Neural progenitor cell (in vitro differentiated cells): Measurements from ENCODE around the gene PAQR7. TPM values are rescaled to one million over a fixed set of nuclear protein-coding genes. Genes with fewer than 3 reads are reported as not detected.
"Not testable (repeated sequence)": the region's sequence is repeated elsewhere in the genome, so short reads cannot be mapped to it uniquely, and the experiment has no call there.

Source experiments
- DNase-seq: peaks from one replicate; pipeline ENCODE4 v3.0.0-alpha.2; 2016; ENCODE audit warnings: low spot score
- H2AFZ ChIP-seq: fragments of 200-600 bp; sonication (generic); replicated peaks from 2 replicates; pipeline ENCODE4 v1.6.1; 2016; ENCODE audit warnings: antibody characterized with exemption
- H3F3A ChIP-seq: fragments of 200-600 bp; sonication (generic); 2 replicates; pipeline ENCODE4 v1.6.1; 2016; ENCODE audit warnings: antibody characterized with exemption, low read depth
- H3K27ac ChIP-seq: fragments of 200-600 bp; sonication (generic); 2 replicates; pipeline ENCODE4 v1.5.1; 2016; ENCODE audit warnings: mild to moderate bottlenecking
- H3K27me3 ChIP-seq: fragments of 200-600 bp; sonication (generic); 2 replicates; pipeline ENCODE4 v1.6.1; 2016; ENCODE audit warnings: mild to moderate bottlenecking, moderate library complexity
- H3K36me3 ChIP-seq: fragments of 200-600 bp; sonication (generic); 2 replicates; pipeline ENCODE4 v1.5.1; 2016
- H3K4me1 ChIP-seq: fragments of 200-600 bp; sonication (generic); 2 replicates; pipeline ENCODE4 v1.6.1; 2016; ENCODE audit warnings: mixed run types
- H3K4me2 ChIP-seq: fragments of 200-600 bp; sonication (generic); 2 replicates; pipeline ENCODE4 v1.6.1; 2016
- H3K4me3 ChIP-seq: fragments of 200-600 bp; sonication (generic); 2 replicates; pipeline ENCODE4 v1.5.1; 2016
- H3K79me2 ChIP-seq: fragments of 200-600 bp; sonication (generic); 2 replicates; pipeline ENCODE4 v1.6.1; 2016; ENCODE audit warnings: low read depth
- H3K9ac ChIP-seq: fragments of 200-600 bp; sonication (generic); 2 replicates; pipeline ENCODE4 v1.6.1; 2016
- H3K9me3 ChIP-seq: fragments of 200-600 bp; sonication (generic); 2 replicates; pipeline ENCODE4 v1.5.1; 2016; ENCODE audit warnings: low read depth
- H4K20me1 ChIP-seq: fragments of 200-600 bp; sonication (generic); 2 replicates; pipeline ENCODE4 v1.6.1; 2016; ENCODE audit warnings: low read depth
- H3K27ac Mint-ChIP-seq: 3 replicates; pipeline ENCODE4 v1.8.0; 2021; ENCODE audit warnings: mixed read lengths
- H3K27me3 Mint-ChIP-seq: 2 replicates; pipeline ENCODE4 v1.8.0; 2022; ENCODE audit warnings: low read depth, mild to moderate bottlenecking, inconsistent platforms, moderate library complexity, mixed read lengths; ENCODE audit not compliant: insufficient read depth
- H3K36me3 Mint-ChIP-seq: 3 replicates; pipeline ENCODE4 v1.8.0; 2021; ENCODE audit warnings: mixed read lengths
- H3K4me1 Mint-ChIP-seq: 3 replicates; pipeline ENCODE4 v1.8.0; 2021; ENCODE audit warnings: mixed read lengths
- H3K4me3 Mint-ChIP-seq: 3 replicates; pipeline ENCODE4 v1.8.0; 2021; ENCODE audit warnings: mild to moderate bottlenecking, moderate library complexity, mixed read lengths
- H3K9me3 Mint-ChIP-seq: 3 replicates; pipeline ENCODE4 v1.8.0; 2020; ENCODE audit warnings: mixed read lengths
- EZH2 ChIP-seq: fragments of 200-600 bp; sonication (generic); IDR thresholded peaks from 2 replicates; pipeline ENCODE4 v1.6.1; 2017; ENCODE audit warnings: antibody characterized with exemption, mild to moderate bottlenecking, moderate library complexity
- EZH2phosphoT487 ChIP-seq: fragments of 200-600 bp; sonication (generic); IDR thresholded peaks from 2 replicates; pipeline ENCODE4 v1.6.1; 2017; ENCODE audit warnings: antibody characterized with exemption
- total RNA-seq: library from RNA; depleted of rRNA; stranded (reverse); fragments of >200 nt; gene quantifications from 2 replicates; pipeline ENCODE4 v1.2.3, GENCODE V29; 2015; ENCODE audit warnings: low replicate concordance
- TF ChIP-seq, protein P1 (sequence below): fragments of 200-600 bp; sonication (generic); IDR thresholded peaks from 2 replicates; pipeline ENCODE4 v1.5.1; 2017; ENCODE audit warnings: antibody characterized with exemption, mild to moderate bottlenecking

The PAQR7 gene
- total RNA-seq, 1 donor from 2014 or later: 1.1 TPM

DNA sequence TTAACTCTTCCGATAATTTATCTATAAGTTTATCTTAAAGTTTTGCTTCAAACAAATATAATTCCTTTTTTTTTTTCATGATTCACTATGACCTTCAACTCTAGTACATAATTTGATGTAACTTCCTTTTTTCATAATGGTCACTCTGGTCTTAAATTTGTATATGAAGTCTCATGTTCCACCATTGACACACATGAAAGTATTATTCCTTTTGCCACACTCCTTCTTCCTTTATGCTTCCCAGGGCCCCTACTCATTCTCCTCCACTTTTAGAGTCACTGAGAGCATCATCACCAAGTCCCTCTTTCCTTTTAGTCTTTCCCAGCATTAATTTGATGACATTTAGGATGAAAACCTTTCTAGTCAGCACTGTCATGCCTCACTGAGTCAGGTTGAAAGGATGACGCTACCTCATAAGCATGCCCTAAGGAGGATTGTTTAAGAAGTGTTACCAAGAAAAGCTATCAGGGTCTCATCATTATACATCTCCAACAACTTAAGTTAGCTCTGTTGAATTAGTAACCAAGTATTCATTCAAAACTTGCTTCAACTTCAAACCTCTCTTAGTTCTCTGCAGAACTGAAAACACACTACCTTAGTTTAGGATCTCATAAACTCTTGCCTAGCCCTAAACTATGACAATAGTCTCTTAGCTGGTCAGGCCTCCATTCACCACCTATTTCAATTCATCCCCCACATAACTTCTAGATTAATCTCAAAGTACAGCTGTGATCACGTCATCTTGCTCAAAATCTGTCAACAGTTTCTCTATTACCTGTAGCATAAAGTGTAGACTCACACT, 30.8 kb downstream of the PAQR7 start:
- Histone ChIP-seq H3K9ac (no peak overlapping the region), H3K27me3 (no peaks in the 10 kb centered on the region), H3K36me3 (no peaks in the 10 kb centered on the region), H3K79me2 (peaks cover 84% of the 10 kb centered on the region), H2AFZ (no peak overlapping the region), H3K4me2 (no peak overlapping the region), H3F3A (no peaks in the 10 kb centered on the region), H3K4me3 (no peak overlapping the region), H3K9me3 (no peaks in the 10 kb centered on the region), H3K4me1 (no peaks in the 10 kb centered on the region), H3K27ac (no peak overlapping the region), H4K20me1 (no peaks in the 10 kb centered on the region)
- no peak for TF ChIP-seq EZH2phosphoT487
- no peak for TF ChIP-seq EZH2
- Mint-ChIP-seq H3K9me3 (no peaks in the 10 kb centered on the region), H3K4me1 (peaks cover 24% of the 10 kb centered on the region), H3K36me3 (no peaks in the 10 kb centered on the region), H3K27me3 (no peaks in the 10 kb centered on the region), H3K27ac (no peak overlapping the region), H3K4me3 (no peak overlapping the region)
- DNase-seq: no peak

DNA sequence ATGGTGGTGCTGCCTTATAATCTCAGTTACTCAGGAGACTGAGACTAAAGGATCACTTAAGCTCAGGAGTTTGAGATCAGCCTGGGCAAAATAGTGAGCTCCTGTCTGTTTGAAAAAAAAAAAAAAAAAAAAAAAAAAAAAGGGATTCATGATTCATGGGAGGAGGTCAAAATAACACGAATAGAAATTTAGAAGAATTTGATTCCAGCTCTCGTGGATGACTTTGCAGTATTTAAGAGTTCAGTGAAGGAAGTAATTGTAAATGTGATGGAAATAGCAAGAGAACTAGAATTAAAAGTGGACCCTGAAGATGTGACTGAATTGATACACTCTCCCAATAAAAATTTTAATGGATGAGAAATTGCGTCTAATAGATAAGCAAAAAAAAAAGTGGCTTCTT, 32.0 kb downstream of the PAQR7 start:
- H3K9ac ChIP-seq: no peak overlapping the region
- H3K4me1 ChIP-seq: no peaks in the 10 kb centered on the region
- H3K4me2 ChIP-seq: no peak overlapping the region
- no peak overlapping the region for H3K4me3 ChIP-seq
- peaks cover 84% of the 10 kb centered on the region for H3K79me2 ChIP-seq
- no peaks in the 10 kb centered on the region for H3K27me3 Mint-ChIP-seq
- H3K9me3 Mint-ChIP-seq: no peaks in the 10 kb centered on the region
- no peaks in the 10 kb centered on the region for H3F3A ChIP-seq
- no peak for DNase-seq
- no peaks in the 10 kb centered on the region for H3K36me3 ChIP-seq
- TF ChIP-seq EZH2: no peak
- H4K20me1 ChIP-seq: no peaks in the 10 kb centered on the region
- no peak overlapping the region for H2AFZ ChIP-seq
- peaks cover 16% of the 10 kb centered on the region for H3K4me1 Mint-ChIP-seq
- no peak overlapping the region for H3K27ac Mint-ChIP-seq
- H3K36me3 Mint-ChIP-seq: no peaks in the 10 kb centered on the region
- no peak overlapping the region for H3K27ac ChIP-seq
- H3K27me3 ChIP-seq: no peaks in the 10 kb centered on the region
- no peak overlapping the region for H3K4me3 Mint-ChIP-seq
- H3K9me3 ChIP-seq: no peaks in the 10 kb centered on the region

DNA sequence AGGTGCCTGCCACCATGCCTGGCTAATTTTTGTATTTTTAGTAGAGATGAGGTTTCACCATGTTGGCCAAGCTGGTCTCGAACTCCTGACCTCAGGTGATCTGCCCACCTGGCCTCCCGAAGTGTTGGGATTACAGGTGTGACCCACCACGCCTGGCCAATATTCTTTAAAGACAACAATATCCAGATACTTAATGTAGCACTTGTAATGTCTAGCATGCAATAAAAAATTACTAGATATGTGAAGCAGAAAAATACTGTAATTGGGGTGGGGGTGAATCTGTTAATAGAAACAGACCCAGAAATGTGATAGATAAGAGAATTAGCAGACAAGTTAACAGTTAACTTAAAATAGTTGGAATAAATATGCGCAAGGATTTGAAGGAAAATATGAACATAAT, 35.7 kb downstream of the PAQR7 start:
- not testable (repeated sequence) for H3K27ac ChIP-seq

DNA sequence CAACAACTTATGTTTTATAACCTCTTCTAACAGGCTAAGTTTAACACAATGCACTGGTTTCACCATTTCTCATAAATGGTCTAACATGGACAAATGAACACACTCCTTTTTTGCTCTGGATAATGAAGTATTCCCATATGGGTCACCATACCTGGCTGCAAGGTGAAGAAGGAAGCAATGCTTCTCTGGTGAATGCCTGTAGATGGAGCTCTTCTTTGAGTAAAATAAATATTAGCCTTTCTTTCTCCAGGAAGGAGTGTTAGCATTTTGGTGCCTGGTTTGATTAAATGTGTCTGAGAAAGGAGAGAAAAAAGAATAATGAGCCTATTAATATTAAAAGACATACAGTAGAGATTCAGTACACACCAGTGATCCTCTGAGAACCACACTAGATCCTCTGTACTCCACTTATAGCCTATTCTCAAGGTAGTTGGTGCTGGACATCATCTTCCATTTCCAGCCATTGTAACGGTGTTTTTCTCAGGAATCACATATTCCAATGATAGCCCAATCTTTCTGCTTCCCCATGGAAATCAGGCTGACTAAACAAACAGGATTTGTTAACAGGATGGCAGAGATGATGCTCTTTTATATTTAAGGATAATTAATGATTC, 38.1 kb downstream of the PAQR7 start:
- H3K4me3 Mint-ChIP-seq: no peak overlapping the region
- H3K27ac Mint-ChIP-seq: no peak overlapping the region
- no peaks in the 10 kb centered on the region for H3K27me3 Mint-ChIP-seq
- H2AFZ ChIP-seq: no peak overlapping the region
- H3K27me3 ChIP-seq: no peaks in the 10 kb centered on the region
- no peak for TF ChIP-seq EZH2phosphoT487
- TF ChIP-seq, protein P1, sequence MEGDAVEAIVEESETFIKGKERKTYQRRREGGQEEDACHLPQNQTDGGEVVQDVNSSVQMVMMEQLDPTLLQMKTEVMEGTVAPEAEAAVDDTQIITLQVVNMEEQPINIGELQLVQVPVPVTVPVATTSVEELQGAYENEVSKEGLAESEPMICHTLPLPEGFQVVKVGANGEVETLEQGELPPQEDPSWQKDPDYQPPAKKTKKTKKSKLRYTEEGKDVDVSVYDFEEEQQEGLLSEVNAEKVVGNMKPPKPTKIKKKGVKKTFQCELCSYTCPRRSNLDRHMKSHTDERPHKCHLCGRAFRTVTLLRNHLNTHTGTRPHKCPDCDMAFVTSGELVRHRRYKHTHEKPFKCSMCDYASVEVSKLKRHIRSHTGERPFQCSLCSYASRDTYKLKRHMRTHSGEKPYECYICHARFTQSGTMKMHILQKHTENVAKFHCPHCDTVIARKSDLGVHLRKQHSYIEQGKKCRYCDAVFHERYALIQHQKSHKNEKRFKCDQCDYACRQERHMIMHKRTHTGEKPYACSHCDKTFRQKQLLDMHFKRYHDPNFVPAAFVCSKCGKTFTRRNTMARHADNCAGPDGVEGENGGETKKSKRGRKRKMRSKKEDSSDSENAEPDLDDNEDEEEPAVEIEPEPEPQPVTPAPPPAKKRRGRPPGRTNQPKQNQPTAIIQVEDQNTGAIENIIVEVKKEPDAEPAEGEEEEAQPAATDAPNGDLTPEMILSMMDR: peak; percentile 52
- H3K27ac ChIP-seq: no peak overlapping the region
- no peak overlapping the region for H3K9ac ChIP-seq
- no peak overlapping the region for H3K4me2 ChIP-seq
- peaks cover 34% of the 10 kb centered on the region for H3K79me2 ChIP-seq
- peaks cover 7% of the 10 kb centered on the region for H4K20me1 ChIP-seq
- H3K9me3 Mint-ChIP-seq: no peaks in the 10 kb centered on the region
- no peaks in the 10 kb centered on the region for H3K36me3 ChIP-seq
- H3K4me1 Mint-ChIP-seq: no peaks in the 10 kb centered on the region
- DNase-seq: peak; percentile 13
- no peaks in the 10 kb centered on the region for H3K4me1 ChIP-seq
- peaks cover 3% of the 10 kb centered on the region for H3F3A ChIP-seq
- no peak overlapping the region for H3K4me3 ChIP-seq
- H3K9me3 ChIP-seq: no peaks in the 10 kb centered on the region
- H3K36me3 Mint-ChIP-seq: peaks cover 6% of the 10 kb centered on the region

More for the DNA sequence above, 35.7 kb downstream of the PAQR7 start:
- not testable (repeated sequence) for H3K36me3 Mint-ChIP-seq, H4K20me1 ChIP-seq, H3K9me3 ChIP-seq, H3K9ac ChIP-seq, H3K27me3 ChIP-seq, H3F3A ChIP-seq, H3K9me3 Mint-ChIP-seq, H3K36me3 ChIP-seq, H3K4me1 ChIP-seq, DNase-seq, H2AFZ ChIP-seq, H3K4me1 Mint-ChIP-seq, H3K4me3 Mint-ChIP-seq, H3K4me3 ChIP-seq, H3K4me2 ChIP-seq, H3K27me3 Mint-ChIP-seq, H3K27ac Mint-ChIP-seq
- H3K79me2 ChIP-seq: peaks cover 58% of the 10 kb centered on the region
